C4-2B (cell line): Measurements from ENCODE around the gene TADA2B.

Experiments
- CTCF ChIP-seq: fragments of 450-650 bp; conservative IDR thresholded peaks from 2 replicates; pipeline ENCODE4 v1.5.1; 2017; ENCODE audit warnings: mild to moderate bottlenecking
- ZFX ChIP-seq: fragments of 450-650 bp; IDR thresholded peaks from 2 replicates; pipeline ENCODE4 v1.6.1; 2017

GRCh38 chr4:7055111-7055989 lies 12.2 kb downstream of the TADA2B start:
- TF ChIP-seq CTCF (no peak), ZFX (no peak)
